M059J (cell line): Measurements from ENCODE around the gene IQCK. TPM values are rescaled to one million over a fixed set of nuclear protein-coding genes. Genes with fewer than 3 reads are reported as not detected.

Source experiments
- DNase-seq: peaks from one replicate; pipeline ENCODE4 v3.0.0-alpha.2; 2012; ENCODE audit warnings: low read depth
- total RNA-seq: library from RNA; depleted of rRNA; stranded (reverse); fragments of >200 nt; shearing (Covaris generic); gene quantifications from 2 replicates; pipeline ENCODE4 v1.2.3, GENCODE V29; 2014

The IQCK gene
- total RNA-seq, 1 experiment from 2014 or later = 9.7 TPM

GRCh38 chr16:19835968-19836421 is 117.9 kb downstream of the IQCK start:
- DNase-seq = peak; percentile 21

- no peak for DNase-seq
Observed at GRCh38 chr16:19837331-19837980, 119.4 kb downstream of the IQCK start.

- no peak for DNase-seq
Observed at GRCh38 chr16:19837984-19838707, 120.1 kb downstream of the IQCK start.

DNA sequence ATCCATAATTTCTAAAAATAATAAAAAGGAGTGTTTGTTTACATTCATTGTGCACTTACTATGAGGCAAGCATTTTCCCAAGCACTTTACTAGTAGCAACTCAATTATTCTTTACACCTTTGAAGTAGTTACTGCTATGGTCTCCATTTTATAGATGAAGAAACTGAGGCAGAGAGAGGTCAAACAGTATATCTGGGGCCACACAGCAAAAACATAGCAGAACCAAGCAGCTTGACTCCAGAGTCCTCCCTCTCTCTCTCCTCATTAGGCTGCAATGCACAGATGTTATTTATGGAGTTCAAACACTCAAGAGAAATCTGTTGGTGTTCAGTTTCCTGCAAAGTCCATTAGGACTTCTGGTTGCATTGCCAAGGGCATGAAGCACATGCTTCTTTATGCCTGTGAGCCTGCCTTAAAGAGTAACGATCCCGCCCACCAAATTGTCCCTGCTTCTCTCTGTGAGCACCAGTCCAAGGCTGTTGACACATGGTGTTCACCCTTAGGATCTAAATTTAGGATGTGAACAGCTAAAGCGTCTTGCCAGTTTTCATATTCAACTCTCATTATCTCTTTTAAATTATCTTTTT is 122.5 kb downstream of the IQCK start:
- no peak for DNase-seq

DNA sequence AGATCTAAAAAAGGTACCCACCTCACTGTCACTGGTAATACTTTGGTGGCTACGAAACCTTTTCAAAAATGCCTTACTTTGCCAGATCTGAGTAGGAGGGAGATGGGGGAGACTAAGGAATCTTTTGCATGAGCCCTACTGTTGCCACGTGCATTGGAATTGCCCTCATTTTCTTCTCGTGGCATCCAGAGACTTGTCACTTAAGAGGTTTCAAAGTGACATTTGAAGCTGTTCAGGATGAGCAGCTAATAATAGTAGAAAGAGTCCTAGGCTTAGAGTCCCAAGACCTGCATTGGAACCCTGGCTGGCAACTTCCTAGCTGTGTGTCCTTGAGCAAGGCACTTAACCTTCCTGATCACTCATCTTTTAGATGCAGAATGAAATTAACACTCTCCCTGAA is 123.1 kb downstream of the IQCK start:
- DNase-seq = no peak

- no peak for DNase-seq
Observed at GRCh38 chr16:19842426-19843157, 124.5 kb downstream of the IQCK start.

DNA sequence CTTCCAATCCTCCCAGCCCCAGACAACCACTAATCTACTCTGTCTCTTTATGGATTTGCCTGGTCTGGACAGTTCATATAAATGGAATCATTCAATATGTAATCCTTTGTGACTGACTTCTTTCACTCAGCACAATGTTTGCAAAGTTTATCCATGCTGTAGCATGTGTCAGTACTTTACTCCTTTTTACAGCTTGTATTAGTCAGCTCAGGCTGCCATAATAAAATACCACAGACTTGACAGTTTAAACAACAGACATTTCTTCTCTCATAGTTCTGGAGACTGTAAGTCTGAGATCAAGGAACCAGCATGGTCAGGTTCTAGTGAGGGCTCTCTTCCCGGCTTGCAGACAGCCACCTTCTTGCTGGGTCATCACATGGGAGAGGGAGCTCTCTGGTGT is 125.3 kb downstream of the IQCK start:
- DNase-seq = peak; percentile 55

DNA sequence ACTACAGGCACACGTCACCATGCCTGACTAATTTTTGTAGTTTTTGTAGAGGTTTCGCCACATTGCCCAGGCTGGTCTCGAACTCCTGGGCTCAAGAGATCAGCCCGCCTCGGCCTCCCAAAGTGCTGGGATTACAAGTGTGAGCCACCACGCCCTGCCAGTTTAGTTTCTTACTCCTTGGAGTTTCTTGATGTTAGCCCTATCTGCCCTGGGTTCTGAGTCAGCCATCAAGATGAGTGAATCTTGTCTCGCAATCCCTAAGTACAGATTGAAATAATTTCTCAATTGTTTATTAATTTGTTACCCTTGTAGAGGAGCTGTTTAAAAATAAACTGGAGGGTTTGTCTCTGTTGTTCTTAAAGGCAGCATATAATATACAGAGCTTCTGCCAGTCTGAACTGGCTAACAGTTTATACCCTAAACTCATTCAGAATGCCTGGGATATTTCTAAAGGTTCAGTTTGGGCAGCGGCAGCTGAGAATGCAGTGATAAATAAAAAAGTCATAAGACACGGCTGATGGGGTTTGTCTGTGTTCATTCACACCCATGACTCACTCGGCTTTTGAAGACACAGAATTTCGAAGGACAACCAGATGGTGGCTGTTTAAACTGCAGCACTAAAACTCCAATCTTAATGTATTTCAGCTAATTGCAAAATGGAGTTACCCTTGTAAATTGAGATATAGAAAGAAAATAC is 127.0 kb downstream of the IQCK start:
- peak; percentile 65 for DNase-seq

DNA sequence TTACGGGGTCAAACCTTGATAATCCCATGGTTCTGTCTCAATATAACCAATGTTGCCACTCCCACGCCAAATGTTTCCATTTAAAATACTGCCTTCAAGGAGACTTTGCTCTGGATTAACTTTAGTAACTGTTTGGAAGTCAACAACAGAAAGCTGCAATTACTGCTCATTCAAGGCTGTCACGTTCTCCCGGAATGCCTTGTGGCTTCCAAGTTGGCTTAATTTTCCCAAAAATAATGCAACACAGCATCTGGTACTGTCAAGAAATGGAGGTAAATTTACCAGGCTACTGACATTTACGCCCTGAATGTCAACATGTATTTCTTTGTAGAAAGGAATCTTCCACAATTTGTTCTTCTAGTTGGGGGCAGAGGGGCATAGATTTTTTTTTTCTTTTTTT is 128.4 kb downstream of the IQCK start:
- DNase-seq = no peak

GRCh38 chr16:19848756-19849155 is 130.7 kb downstream of the IQCK start:
- no peak for DNase-seq

DNA sequence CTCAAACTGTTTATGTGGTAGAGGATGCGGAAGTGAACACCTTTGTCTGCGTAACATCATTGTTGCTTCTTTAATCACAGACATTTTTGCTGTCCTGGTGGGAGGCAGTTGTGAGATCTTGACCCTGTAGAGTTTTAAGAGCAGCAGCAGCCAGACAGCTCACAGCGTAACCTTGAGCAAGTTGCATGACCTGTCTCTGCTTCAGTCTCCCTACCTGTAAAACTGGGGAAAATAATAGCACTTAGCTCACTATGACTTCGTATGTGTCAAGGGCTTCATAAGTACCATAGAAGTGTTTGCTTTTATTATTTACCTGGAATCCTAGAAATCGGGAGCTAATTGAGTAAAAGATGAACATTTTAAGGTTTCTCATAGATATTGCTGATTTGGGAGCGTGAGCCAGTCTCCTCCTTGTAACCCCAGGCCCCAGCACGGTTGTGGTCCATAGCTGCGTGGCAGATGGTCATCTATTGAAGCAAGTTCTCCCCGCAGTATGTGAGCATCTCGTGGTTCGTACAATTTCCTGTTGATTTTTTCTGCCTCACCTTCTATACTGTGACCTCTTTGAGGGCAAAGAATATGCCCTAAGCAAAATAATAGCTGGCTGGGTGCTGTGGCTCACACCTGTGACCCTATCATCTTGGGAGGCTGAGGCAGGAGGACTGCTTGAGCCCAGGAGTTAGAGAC is 132.2 kb downstream of the IQCK start:
- no peak for DNase-seq

DNA sequence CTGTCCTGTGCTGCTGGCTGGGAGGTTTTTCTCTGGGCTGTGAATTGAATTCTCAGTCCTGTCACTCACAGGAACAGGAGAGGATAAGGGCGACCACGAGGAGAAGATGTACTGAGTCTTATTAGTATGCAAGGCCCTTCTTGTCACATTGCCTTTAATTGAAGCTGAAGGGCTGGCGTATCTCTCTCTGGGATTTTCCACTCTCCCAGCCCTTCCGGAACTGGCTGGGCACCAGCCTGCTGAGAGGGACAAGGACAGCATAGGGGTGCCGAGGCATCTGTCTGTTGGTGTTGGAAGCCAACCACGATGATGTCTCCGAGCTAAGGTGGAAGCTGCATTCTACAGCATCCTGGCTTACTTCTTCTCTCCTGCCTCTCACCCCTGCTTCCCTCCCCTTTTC is 133.4 kb downstream of the IQCK start:
- no peak for DNase-seq

- DNase-seq = no peak
Observed at GRCh38 chr16:19853132-19853741, 135.2 kb downstream of the IQCK start.

DNA sequence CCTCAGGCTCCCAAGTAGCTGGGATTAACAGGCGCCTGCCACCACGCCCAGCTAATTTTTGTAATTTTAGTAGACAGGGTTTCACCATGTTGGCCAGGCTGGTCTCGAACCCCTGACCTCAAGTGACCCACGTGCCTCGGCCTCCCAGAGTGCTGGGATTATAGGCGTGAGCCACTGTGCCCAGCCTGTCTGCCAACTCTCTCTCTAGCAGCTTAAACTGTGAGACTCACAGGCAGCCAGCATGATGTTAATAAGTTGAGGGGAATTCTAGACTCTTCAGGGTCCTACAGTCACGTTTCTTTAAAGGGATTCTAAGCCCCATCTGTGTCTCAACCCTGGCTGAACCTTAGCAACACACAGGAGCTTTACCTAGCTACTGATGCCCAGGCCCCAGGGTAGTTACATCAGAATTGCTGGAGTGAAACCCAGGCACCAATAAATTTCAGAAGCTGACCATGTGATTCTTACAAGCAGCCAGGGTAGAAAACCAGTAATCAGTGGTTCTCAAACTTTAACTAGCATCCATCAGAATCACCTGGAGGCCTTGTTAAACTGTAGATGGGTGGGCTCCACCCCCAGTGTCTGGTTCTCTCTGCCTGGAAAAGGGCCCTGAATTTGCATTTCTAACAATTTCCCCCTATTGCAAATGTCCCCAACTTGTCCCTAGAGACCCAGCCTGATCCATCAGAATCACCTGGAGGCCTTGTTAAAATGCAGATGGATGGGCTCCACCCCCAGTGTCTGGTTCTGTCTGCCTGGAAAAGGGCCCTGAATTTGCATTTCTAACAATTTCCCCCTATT is 135.9 kb downstream of the IQCK start:
- no peak for DNase-seq

DNA sequence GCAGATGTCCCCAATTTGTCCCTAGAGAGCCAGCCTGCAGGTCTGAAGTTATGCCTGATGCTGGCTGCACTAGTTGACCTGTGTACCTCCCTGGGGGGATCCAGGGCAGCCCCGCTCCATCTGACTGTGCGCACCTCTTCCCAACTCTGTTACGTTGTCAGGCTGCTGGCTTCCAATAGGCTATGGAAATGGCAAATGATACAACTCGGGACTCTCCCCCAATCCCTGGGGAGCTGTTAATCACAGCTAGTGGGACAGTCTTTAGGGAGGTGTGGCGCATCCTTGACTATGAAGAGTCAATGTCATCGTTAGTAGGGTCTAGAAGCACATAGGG is 136.4 kb downstream of the IQCK start:
- no peak for DNase-seq

DNA sequence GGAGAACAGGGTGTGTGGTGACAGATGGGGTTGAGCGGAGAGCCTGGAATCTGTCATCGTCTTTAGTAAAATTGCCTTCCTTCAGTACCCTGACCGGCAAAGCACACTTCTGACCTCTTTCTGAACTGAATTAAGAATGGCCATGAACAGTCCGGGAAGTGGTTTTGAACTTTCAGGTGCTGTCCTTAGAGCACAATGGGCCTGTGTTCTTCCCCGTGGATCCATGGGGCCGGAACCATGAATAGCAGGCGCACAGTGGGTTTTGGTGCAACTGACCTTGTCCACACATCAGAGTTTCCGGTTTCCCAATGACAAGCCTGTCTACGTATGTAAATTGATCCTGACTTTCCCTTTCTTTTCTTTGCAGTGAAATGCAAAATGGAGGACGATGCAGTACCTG is 138.0 kb downstream of the IQCK start:
- DNase-seq = no peak

- DNase-seq = no peak
Observed at GRCh38 chr16:19857593-19858339, 139.7 kb downstream of the IQCK start.

DNA sequence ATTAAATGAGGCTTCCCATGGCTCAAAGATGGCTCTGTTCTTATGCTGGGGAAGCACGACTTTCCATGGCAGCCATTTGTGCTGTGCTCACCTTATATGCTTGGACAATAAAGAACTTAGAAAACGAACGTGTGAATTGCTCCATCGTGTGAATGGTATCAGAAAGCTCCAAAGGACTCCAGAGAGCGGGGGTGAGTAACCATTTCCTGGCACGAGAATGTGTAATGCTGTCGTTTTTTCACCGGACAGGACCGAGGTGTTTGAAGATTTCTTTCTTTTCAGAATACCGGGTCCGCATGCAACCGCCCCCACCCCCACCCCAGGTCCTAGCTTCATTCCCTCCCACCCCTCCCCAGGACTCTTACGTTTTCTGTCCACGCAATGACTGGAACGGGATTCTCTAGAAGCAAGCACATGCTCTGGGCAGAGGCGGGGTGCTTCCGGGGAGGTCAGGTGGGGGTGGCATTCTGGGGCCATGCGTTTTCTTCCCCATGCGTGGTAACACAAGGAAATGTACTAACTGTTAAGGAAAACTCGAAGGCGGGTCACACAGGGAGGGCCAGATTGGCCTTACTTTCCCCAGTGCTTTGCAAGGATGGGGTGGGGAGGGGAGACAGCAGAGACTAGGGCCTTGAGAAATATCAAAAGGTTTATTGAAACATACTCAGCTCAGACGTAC is 140.4 kb downstream of the IQCK start:
- DNase-seq = no peak

GRCh38 chr16:19859166-19859565 is 141.1 kb downstream of the IQCK start:
- no peak for DNase-seq
